HPDE6-E6E7 (cell line): ENCODE measurements around the gene LRRC37A3.
A peak's percentile ranks its signal among the peaks of the same experiment; 100 is the strongest.
"Not testable (repeated sequence)": the region's sequence is repeated elsewhere in the genome, so short reads cannot be mapped to it uniquely, and the experiment has no call there.

Source experiments
- DNase-seq: peaks from one replicate; pipeline ENCODE4 v3.0.0; 2011; ENCODE audit warnings: missing footprints; ENCODE audit errors: extremely low spot score

Gene LRRC37A3

GRCh38 chr17:64919289-64920025, at the start of gene LRRC37A3:
TSS of gene LRRC37A3 (minus strand) at chr17:64919478. CDS start at chr17:64897257, 22,221 bp downstream.
- DNase-seq = peak; percentile 68

DNA sequence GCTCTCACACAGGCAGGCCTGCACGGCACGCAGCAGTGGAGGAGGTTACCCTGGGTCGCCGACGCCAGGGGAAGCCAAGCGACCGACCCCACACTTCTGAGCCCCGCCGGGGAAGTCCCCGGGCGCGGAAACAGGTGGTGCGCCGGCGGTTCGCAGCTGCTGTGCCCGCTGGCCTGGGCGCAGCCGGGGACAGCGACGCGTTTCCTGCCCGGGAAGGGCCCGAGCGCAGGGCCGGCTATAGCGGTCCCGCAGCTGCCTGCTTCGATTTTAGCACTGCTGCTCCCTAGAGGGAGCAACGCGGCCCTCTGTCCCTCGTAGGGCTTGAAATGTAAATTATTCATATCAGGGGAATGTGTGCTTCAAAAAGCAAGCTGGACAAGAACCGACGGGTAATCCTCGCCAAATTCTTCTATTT, 46.6 kb upstream of the LRRC37A3 start:
- DNase-seq = not testable (repeated sequence)

- not testable (repeated sequence) for DNase-seq
These were observed 46.1 kb upstream of the LRRC37A3 start for GRCh38 chr17:64965256-64965872.

- no peak for DNase-seq
These were observed 45.5 kb upstream of the LRRC37A3 start for GRCh38 chr17:64964796-64965195.

- DNase-seq = not testable (repeated sequence)
These were observed 44.5 kb upstream of the LRRC37A3 start for GRCh38 chr17:64963814-64964213.

DNA sequence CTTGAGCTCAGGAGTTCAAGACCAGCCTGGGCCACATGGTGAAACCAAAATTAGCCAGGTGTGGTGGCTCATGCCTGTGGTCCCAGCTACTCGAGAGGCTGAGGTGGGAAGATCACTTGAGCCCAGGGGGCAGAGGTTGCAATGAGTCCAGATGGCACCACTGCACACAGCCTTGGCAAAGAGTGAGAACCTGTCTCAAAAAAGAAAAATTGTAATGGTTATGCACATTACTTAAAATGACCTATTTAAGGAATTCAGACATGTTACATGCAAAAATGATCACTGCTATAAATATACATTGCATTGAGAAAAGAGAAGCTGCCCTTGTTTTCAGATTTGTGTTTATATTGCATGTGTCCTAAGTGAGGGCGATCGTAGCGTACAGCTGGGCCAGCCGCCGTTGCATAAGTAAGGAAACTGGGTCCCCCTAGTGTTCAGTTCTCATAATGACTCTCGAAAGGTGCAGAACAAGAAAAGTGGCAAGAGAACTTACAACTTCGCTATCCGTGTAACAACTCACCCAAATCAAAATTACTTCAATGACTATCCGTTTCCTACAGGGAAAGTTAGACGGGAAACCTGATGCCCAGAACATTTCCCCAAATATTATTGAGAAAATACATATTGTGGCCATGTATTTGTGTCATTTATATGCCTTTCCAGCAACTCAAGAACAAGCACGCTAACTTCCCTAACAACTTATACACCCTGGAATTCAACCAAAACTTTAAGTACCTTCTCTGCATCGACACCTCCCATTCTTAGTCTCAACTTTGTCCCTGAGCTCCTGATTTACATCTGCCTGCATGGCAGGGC, 42.5 kb upstream of the LRRC37A3 start:
- not testable (repeated sequence) for DNase-seq

GRCh38 chr17:64951877-64952276, 32.6 kb upstream of the LRRC37A3 start:
- DNase-seq = no peak

GRCh38 chr17:64950871-64951270, 31.6 kb upstream of the LRRC37A3 start:
- DNase-seq = no peak

DNA sequence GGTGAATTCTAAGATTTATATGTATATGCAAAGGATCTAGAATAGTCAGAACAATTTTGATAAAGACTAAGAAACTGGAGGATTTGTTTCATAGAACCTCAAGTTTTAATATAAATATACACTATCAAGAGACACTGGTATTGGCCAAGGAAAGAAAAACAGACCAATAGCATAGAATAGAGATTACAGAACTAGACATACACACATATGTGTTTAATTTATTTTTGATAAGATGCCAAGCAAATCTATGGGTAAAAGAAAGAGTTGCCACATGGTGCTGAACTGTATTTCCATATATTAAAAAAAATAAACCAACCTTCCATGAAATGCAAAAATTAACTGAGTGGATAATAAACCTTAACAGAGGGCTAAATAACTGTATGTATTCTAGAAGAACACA, 27.9 kb upstream of the LRRC37A3 start:
- no peak for DNase-seq

- DNase-seq = no peak
These were observed 22.5 kb upstream of the LRRC37A3 start for GRCh38 chr17:64941761-64942160.

DNA sequence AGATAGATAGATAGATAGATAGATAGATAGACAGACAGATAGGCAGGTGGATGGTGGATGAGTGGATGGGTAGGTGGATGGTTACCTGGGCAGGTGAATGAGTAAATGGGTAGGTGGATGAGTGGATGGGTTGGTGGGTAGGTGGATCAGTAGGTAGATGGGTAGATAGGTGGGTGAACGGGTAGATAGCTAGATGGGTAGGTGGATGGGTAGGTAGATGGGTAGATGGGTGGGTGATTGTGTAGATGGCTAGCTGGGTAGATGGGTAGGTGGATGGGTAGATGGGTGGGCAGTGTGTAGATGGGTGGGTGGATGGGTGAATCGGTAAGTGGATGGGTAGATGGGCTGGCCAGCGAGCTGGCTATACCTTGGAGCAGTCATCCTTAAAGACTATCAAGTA, 21.8 kb upstream of the LRRC37A3 start:
- no peak for DNase-seq

DNA sequence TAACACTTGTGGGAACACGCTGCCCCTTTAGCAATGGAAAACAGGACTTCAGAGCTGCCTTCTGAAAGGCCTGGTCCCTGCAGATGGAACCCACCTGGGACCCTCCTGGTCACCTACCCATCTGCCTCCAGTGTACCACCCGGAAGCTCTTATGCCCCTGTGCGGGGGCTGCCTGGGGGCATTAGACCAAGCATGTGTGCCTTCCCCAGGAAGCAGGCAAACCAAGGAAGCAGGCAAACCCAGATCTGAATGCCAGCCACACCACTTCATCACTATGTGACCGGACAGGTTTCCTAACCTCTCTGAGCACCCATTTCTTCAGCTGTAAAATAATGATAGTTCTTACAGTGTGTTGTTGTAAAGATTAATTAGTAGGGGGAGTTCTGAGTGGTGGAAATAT, 20.8 kb upstream of the LRRC37A3 start:
- no peak for DNase-seq

GRCh38 chr17:64938925-64939474, 19.7 kb upstream of the LRRC37A3 start:
- no peak for DNase-seq

- DNase-seq = peak; percentile 39
These were observed 19.0 kb upstream of the LRRC37A3 start for GRCh38 chr17:64938290-64938689.

GRCh38 chr17:64936117-64936516, 16.8 kb upstream of the LRRC37A3 start:
- DNase-seq = no peak

- not testable (repeated sequence) for DNase-seq
These were observed 15.1 kb upstream of the LRRC37A3 start for GRCh38 chr17:64934284-64934778.

- not testable (repeated sequence) for DNase-seq
These were observed 13.6 kb upstream of the LRRC37A3 start for GRCh38 chr17:64932850-64933249.

- not testable (repeated sequence) for DNase-seq
These were observed 11.1 kb upstream of the LRRC37A3 start for GRCh38 chr17:64930374-64930773.

- peak; percentile 49 for DNase-seq
These were observed 10.3 kb upstream of the LRRC37A3 start for GRCh38 chr17:64929419-64930209.

- DNase-seq = not testable (repeated sequence)
These were observed 9.4 kb upstream of the LRRC37A3 start for GRCh38 chr17:64928701-64929100.

- DNase-seq = not testable (repeated sequence)
These were observed 8.2 kb upstream of the LRRC37A3 start for GRCh38 chr17:64927444-64927843.
